ENCODE results near the gene SDCBP2. TPM values are rescaled to one million over a fixed set of nuclear protein-coding genes. Genes with fewer than 3 reads are reported as not detected.
A peak's percentile ranks its signal among the peaks of the same experiment; 100 is the strongest.

Gene SDCBP2
- total RNA-seq, 1 donor from 2014 or later, result 10.8 TPM

DNA sequence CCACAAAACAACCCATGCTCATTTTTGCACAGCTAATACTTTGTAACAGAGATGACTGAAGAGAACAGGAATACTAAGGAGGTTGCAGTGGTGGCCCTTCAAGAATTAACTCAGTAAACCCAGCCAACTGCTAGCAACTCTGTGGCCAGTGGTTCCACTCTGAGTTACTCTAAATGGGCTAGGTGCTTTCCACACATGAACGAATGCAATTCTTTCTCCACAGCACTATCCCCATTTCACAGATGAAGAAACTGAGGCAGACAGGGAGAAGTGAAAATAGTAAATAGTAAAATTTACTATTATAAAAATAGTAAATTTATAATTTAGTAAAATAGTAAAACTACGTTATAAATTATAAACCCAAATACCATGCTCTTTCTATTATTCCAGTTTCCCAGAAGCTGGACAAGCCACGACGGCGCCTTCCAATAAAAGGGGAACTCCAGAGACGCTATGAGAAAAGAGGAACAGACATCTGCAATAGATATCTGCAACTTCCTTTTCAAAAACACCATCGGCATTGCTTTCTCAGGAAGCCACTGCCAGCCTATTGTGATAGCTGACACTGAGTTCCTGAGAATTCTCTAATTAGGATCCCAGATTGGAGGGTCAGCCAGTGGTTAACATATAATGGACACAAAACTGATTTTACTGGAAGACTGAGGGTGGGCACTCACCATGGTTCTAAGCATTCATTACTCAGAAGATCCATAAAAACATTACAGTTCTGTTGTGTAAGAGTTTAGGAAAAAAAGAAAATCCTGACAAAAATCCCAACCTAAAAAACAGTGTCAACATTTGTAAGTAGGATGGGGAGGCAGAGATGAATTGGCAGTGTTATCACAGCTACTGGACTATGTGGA is 47.7 kb upstream of the SDCBP2 start:
- peaks cover 100% of the 10 kb centered on the region for H3K4me1 ChIP-seq
- H3K27ac ChIP-seq, result peak overlapping the region; percentile 50
- H3K36me3 ChIP-seq, result peaks cover 35% of the 10 kb centered on the region
- DNase-seq (no peak), ATAC-seq (peak; percentile 37 to 58)
- TF ChIP-seq CTCF (IDR thresholded peaks at IDR 0.05), result no peak
- no peaks in the 10 kb centered on the region for H3K9me3 ChIP-seq
- intact Hi-C loops (cut with DNase I), result no loop called here
- no peak overlapping the region for H3K4me3 ChIP-seq
- no peaks in the 10 kb centered on the region for H3K27me3 ChIP-seq (ENCODE audit: low read depth)

DNA sequence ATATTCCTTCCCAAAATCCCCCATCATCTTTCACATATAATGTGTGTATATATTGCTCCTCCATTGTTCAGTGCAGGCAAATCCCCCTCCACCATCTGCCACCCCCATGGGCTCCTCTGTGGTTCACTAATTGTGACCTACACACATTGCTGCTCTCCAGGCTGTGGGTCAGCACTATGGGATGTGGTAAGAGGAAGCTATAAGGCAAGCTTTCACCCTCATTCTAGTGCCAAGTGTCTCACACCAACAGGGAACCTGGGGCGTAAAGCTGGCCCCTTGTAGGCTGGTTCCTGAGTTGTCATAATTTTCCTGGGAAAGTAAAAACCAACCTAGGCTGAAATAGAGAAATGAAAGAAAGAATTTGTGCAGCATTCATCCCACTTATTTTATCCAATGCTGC is 47.1 kb upstream of the SDCBP2 start:
- peaks cover 42% of the 10 kb centered on the region for H3K36me3 ChIP-seq
- no peaks in the 10 kb centered on the region for H3K27me3 ChIP-seq (ENCODE audit: low read depth)
- intact Hi-C loops (cut with DNase I), result no loop called here
- no peaks in the 10 kb centered on the region for H3K9me3 ChIP-seq
- ATAC-seq, result peak; percentile 48 to 49
- H3K4me1 ChIP-seq, result peaks cover 100% of the 10 kb centered on the region
- TF ChIP-seq CTCF (IDR thresholded peaks at IDR 0.05), result no peak
- no peak overlapping the region for H3K4me3 ChIP-seq
- DNase-seq, result no peak
- peak overlapping the region; percentile 50 for H3K27ac ChIP-seq

DNA sequence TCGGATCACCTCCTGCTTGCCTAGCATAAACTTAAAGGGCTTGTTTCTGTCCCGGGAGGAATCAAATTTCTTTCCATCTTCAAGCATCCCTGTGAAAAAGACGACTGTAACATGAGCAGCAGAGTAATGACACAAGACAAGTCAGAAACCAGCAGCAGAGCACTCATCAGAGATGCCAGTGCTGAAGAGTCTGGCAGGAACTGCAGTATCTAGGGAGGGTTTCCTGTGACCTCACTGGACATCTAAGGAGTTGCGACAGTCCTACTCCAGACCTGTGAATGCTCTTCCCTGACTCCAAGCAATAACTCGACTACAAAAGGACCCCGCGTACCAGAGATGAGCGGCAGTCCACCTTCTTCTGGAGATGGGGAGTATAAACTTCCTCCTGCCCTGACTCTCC is 46.6 kb upstream of the SDCBP2 start:
- no peak for DNase-seq
- intact Hi-C loops (cut with DNase I), result no loop called here
- Histone ChIP-seq H3K4me1 (peaks cover 100% of the 10 kb centered on the region), H3K9me3 (no peaks in the 10 kb centered on the region), H3K27me3 (ENCODE audit: low read depth) (no peaks in the 10 kb centered on the region), H3K36me3 (peaks cover 47% of the 10 kb centered on the region), H3K27ac (peak overlapping the region; percentile 50), H3K4me3 (no peak overlapping the region)
- no peak for TF ChIP-seq CTCF (IDR thresholded peaks at IDR 0.05)
- peak; percentile 40 to 42 for ATAC-seq

- Histone ChIP-seq H3K27ac (peak overlapping the region; percentile 38), H3K27me3 (ENCODE audit: low read depth) (no peaks in the 10 kb centered on the region), H3K4me3 (no peak overlapping the region), H3K4me1 (peaks cover 97% of the 10 kb centered on the region), H3K9me3 (no peaks in the 10 kb centered on the region), H3K36me3 (peaks cover 59% of the 10 kb centered on the region)
- TF ChIP-seq CTCF (IDR thresholded peaks at IDR 0.05), result no peak
- DNase-seq, result no peak
- intact Hi-C loops (cut with DNase I), result no loop called here
- ATAC-seq, result no peak
These were observed 45.3 kb upstream of the SDCBP2 start for GRCh38 chr20:1374246-1374645.

GRCh38 chr20:1373614-1374013 is 44.7 kb upstream of the SDCBP2 start:
- Histone ChIP-seq H3K4me3 (no peak overlapping the region), H3K4me1 (peaks cover 95% of the 10 kb centered on the region), H3K36me3 (peaks cover 63% of the 10 kb centered on the region), H3K27me3 (ENCODE audit: low read depth) (no peaks in the 10 kb centered on the region), H3K27ac (peak overlapping the region; percentile 38), H3K9me3 (no peaks in the 10 kb centered on the region)
- TF ChIP-seq CTCF (IDR thresholded peaks at IDR 0.05), result no peak
- no peak for DNase-seq
- ATAC-seq, result no peak
- intact Hi-C loops (cut with DNase I), result no loop called here

Measured in lower lobe of right lung (tissue), 2 donors.